Measurements from ENCODE around the gene TAOK3. TPM values are rescaled to one million over a fixed set of nuclear protein-coding genes. Genes with fewer than 3 reads are reported as not detected.
A peak's percentile ranks its signal among the peaks of the same experiment; 100 is the strongest.

Gene TAOK3
- total and polyA plus RNA-seq, 10 of the 15 experiments (the other 5 are each of a cell fraction or from before 2014, with no cell fraction given), result 41.3 to 131 (median 57.8) TPM

DNA sequence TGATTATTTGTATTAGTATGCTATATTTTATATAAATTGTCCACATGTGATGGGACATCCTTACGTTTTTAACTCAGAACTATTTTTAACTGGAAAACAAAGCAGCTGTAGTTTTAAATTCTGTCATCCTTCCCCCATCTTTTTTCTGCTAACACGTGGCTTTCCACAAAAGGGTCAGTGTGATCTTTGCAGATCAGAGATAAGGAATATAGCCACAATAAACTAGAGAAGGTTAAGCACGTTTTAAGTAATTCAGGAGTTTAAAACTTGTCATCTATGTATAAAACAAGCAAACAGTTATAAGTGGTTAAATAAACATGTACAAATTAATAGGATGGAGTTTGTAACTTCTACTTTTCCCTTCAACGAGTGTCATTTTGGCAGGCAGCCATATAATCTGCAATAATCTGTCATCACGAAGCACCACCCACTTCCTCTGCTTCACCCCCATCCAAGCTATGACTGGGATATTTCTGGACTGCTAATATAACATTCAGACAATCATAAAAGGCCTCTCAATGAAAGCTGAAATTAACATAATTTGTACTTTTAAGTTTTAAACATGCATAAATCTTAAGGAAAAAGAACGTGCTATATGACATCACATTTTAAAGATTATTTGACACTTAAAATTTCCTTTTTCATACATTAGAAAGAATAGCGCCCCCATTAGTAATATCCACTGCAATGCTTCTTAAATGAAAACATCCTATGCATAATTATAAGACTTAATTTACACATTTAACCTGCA is 15.3 kb downstream of the TAOK3 start (continued):
- TF ChIP-seq, protein P1, sequence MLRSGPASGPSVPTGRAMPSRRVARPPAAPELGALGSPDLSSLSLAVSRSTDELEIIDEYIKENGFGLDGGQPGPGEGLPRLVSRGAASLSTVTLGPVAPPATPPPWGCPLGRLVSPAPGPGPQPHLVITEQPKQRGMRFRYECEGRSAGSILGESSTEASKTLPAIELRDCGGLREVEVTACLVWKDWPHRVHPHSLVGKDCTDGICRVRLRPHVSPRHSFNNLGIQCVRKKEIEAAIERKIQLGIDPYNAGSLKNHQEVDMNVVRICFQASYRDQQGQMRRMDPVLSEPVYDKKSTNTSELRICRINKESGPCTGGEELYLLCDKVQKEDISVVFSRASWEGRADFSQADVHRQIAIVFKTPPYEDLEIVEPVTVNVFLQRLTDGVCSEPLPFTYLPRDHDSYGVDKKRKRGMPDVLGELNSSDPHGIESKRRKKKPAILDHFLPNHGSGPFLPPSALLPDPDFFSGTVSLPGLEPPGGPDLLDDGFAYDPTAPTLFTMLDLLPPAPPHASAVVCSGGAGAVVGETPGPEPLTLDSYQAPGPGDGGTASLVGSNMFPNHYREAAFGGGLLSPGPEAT (IDR thresholded peaks at IDR 0.05; ENCODE audit: low read depth), result peak; percentile 90
- no peak for TF ChIP-seq SREBF1 (IDR thresholded peaks at IDR 0.05; ENCODE audit: low read length)
- peak; percentile 60; the same call in 1 of the 2 replicates for TF ChIP-seq RUNX3 (IDR thresholded peaks at IDR 0.05; ENCODE audit: low read length)
- TF ChIP-seq, protein P2, sequence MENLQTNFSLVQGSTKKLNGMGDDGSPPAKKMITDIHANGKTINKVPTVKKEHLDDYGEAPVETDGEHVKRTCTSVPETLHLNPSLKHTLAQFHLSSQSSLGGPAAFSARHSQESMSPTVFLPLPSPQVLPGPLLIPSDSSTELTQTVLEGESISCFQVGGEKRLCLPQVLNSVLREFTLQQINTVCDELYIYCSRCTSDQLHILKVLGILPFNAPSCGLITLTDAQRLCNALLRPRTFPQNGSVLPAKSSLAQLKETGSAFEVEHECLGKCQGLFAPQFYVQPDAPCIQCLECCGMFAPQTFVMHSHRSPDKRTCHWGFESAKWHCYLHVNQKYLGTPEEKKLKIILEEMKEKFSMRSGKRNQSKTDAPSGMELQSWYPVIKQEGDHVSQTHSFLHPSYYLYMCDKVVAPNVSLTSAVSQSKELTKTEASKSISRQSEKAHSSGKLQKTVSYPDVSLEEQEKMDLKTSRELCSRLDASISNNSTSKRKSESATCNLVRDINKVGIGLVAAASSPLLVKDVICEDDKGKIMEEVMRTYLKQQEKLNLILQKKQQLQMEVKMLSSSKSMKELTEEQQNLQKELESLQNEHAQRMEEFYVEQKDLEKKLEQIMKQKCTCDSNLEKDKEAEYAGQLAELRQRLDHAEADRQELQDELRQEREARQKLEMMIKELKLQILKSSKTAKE (IDR thresholded peaks at IDR 0.05; ENCODE audit: low read depth, poor library complexity, severe bottlenecking), result peak; percentile 91
- TF ChIP-seq RAD51 (IDR thresholded peaks at IDR 0.05), result peak; percentile 91
- 0 out of 2 replicates have a peak, but pooled peaks have one; percentile 51 for TF ChIP-seq POLR2AphosphoS5 (IDR thresholded peaks at IDR 0.05; ENCODE audit: low read length)
- TF ChIP-seq SIN3A (IDR thresholded peaks at IDR 0.05; ENCODE audit: low read depth, low read length), result no peak; the same call in 1 of the 2 replicates
- TF ChIP-seq STAT3 (IDR thresholded peaks at IDR 0.05; ENCODE audit: low read depth, low read length), result 0 out of 2 replicates have a peak, but pooled peaks have one; percentile 56
- 0 out of 2 replicates have a peak, but pooled peaks have one; percentile 44 for TF ChIP-seq ZSCAN29 (IDR thresholded peaks at IDR 0.05)
- peak; percentile 98 for TF ChIP-seq SMAD1 (IDR thresholded peaks at IDR 0.05; ENCODE audit: low read depth, partially characterized antibody)
- peak; percentile 72; the same call in 1 of the 2 replicates for TF ChIP-seq NBN (IDR thresholded peaks at IDR 0.05)
- 0 out of 2 replicates have a peak, but pooled peaks have one; percentile 58 for TF ChIP-seq RCOR1 (conservative IDR thresholded peaks at IDR 0.05; ENCODE audit: low read depth, low read length)
- peak; percentile 85 for TF ChIP-seq ATF7 (IDR thresholded peaks at IDR 0.05; ENCODE audit: low read depth)
- TF ChIP-seq TBL1XR1 (IDR thresholded peaks at IDR 0.05; ENCODE audit: low read depth, low read length), result 0 out of 2 replicates have a peak, but pooled peaks have one; percentile 14
